DOHH2 (cell line): ENCODE results near the gene EPHB2.

Experiments
- H3F3A ChIP-seq: fragments of 200-600 bp; sonication (generic), shearing (Covaris generic); 2 replicates; pipeline ENCODE4 v1.6.0; 2016; ENCODE audit warnings: antibody characterized with exemption, mild to moderate bottlenecking; ENCODE audit not compliant: control insufficient read depth, insufficient read depth
- H3K27ac ChIP-seq: fragments of 200-600 bp; sonication (generic); 2 replicates; pipeline ENCODE4 v1.5.1; 2014; ENCODE audit warnings: low read depth, mild to moderate bottlenecking, low read length, moderate library complexity
- H3K27me3 ChIP-seq: fragments of 200-600 bp; sonication (generic); 2 replicates; pipeline ENCODE4 v1.6.1; 2014; ENCODE audit warnings: mild to moderate bottlenecking, low read length, mixed read lengths; ENCODE audit not compliant: control insufficient read depth
- H3K36me3 ChIP-seq: fragments of 200-600 bp; sonication (generic); 2 replicates; pipeline ENCODE4 v1.6.1; 2014; ENCODE audit warnings: mild to moderate bottlenecking, low read length, moderate library complexity, mixed read lengths; ENCODE audit not compliant: control insufficient read depth
- H3K4me1 ChIP-seq: fragments of 200-600 bp; sonication (generic); 2 replicates; pipeline ENCODE4 v1.6.1; 2014; ENCODE audit warnings: mild to moderate bottlenecking, low read length, mixed read lengths; ENCODE audit not compliant: control insufficient read depth
- H3K4me2 ChIP-seq: fragments of 200-600 bp; sonication (generic); 2 replicates; pipeline ENCODE4 v1.6.0; 2014; ENCODE audit warnings: mild to moderate bottlenecking, low read length, moderate library complexity
- H3K4me3 ChIP-seq: fragments of 200-600 bp; sonication (generic); 2 replicates; pipeline ENCODE4 v1.5.1; 2014; ENCODE audit warnings: mild to moderate bottlenecking, low read length, mixed read lengths
- H3K79me2 ChIP-seq: fragments of 200-600 bp; sonication (generic); 2 replicates; pipeline ENCODE4 v1.6.1; 2014; ENCODE audit warnings: mild to moderate bottlenecking, low read length, mixed read lengths; ENCODE audit not compliant: control insufficient read depth
- H3K9me2 ChIP-seq: fragments of 200-600 bp; sonication (generic); replicated peaks from 2 replicates; pipeline ENCODE4 v1.6.1; 2014; ENCODE audit warnings: mild to moderate bottlenecking, low read length, mixed read lengths; ENCODE audit not compliant: control insufficient read depth
- H3K9me3 ChIP-seq: fragments of 200-600 bp; sonication (generic); 2 replicates; pipeline ENCODE4 v1.6.1; 2014; ENCODE audit warnings: antibody characterized with exemption, low read length, mixed read lengths; ENCODE audit not compliant: control insufficient read depth, insufficient read depth
- H4K20me1 ChIP-seq: fragments of 200-600 bp; sonication (generic); 2 replicates; pipeline ENCODE4 v1.6.0; 2014; ENCODE audit warnings: low read depth, mild to moderate bottlenecking, antibody characterized with exemption, low read length, moderate library complexity; ENCODE audit not compliant: control insufficient read depth, insufficient read depth
- EZH2phosphoT487 ChIP-seq: fragments of 200-600 bp; sonication (generic); IDR thresholded peaks from 2 replicates; pipeline ENCODE4 v1.6.1; 2017; ENCODE audit warnings: borderline replicate concordance, mild to moderate bottlenecking, antibody characterized with exemption, low read length, moderate library complexity, mixed read lengths
- TF ChIP-seq, protein P1 (sequence below): fragments of 200-600 bp; sonication (generic); IDR thresholded peaks from one replicate; pipeline ENCODE4 v1.5.1; 2014; ENCODE audit warnings: antibody characterized with exemption, mild to moderate bottlenecking, low read depth, low read length; ENCODE audit not compliant: poor library complexity, severe bottlenecking

EPHB2 gene

DNA sequence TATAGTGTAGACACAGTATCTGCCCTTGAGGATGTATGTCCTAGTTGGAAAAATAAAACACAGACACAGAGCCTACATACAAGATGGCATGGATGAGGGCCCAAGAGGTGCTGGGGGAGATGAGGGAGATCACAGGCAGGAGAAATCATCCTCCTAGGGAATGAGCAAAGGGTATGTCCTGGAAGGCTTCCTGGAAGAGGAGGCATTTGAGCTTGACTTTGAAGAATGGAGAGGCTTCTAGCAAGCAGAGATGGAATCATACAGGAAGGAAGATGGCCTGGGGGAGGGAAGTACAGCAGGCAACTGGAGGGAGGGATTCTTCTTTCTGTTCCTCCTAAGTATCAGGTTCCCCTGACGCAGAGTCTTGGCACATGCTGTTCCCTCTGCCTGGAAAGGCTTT lies 158.7 kb downstream of the EPHB2 start:
- no peaks in the 10 kb centered on the region for H4K20me1 ChIP-seq
- H3K4me3 ChIP-seq = no peak overlapping the region
- no peaks in the 10 kb centered on the region for H3K4me1 ChIP-seq
- no peak overlapping the region for H3K4me2 ChIP-seq
- H3K9me3 ChIP-seq = no peaks in the 10 kb centered on the region
- no peaks in the 10 kb centered on the region for H3K79me2 ChIP-seq
- H3F3A ChIP-seq = no peaks in the 10 kb centered on the region
- TF ChIP-seq, protein P1, sequence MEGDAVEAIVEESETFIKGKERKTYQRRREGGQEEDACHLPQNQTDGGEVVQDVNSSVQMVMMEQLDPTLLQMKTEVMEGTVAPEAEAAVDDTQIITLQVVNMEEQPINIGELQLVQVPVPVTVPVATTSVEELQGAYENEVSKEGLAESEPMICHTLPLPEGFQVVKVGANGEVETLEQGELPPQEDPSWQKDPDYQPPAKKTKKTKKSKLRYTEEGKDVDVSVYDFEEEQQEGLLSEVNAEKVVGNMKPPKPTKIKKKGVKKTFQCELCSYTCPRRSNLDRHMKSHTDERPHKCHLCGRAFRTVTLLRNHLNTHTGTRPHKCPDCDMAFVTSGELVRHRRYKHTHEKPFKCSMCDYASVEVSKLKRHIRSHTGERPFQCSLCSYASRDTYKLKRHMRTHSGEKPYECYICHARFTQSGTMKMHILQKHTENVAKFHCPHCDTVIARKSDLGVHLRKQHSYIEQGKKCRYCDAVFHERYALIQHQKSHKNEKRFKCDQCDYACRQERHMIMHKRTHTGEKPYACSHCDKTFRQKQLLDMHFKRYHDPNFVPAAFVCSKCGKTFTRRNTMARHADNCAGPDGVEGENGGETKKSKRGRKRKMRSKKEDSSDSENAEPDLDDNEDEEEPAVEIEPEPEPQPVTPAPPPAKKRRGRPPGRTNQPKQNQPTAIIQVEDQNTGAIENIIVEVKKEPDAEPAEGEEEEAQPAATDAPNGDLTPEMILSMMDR = no peak
- TF ChIP-seq EZH2phosphoT487 = no peak
- no peaks in the 10 kb centered on the region for H3K27me3 ChIP-seq
- no peaks in the 10 kb centered on the region for H3K9me2 ChIP-seq
- no peaks in the 10 kb centered on the region for H3K36me3 ChIP-seq
- no peak overlapping the region for H3K27ac ChIP-seq

DNA sequence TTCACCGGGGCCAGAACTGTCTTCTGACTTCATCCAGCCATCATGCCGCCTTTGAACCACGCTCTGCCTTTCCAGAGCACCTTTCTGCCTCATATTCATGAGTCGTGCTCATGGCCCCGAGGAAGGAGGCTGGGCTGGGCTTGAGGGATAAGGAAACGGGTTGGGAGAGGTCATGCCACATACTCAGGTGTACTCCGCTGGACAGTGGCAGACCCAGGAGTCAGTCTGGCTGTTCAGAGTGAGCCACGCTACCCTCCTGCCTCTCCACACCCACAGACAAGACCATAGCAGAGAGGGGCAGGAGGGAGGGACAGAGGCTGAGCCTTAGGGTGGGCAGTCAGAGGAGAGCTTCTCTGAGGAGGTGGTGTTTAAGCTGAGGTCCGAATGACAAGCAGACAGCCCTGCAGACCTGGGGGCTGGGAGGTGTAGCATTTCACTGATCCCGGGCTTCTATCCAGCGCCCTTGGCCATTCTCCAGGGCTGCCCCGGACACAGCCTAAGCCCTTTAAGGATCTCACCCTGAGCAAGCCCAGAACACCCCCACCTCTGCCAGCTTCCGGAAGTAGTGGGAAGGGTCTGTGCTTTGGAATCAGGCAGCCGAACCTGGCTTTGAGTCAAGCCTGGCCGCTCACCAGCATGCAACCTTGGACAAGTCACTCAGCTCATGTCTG lies 159.7 kb downstream of the EPHB2 start:
- no peaks in the 10 kb centered on the region for H4K20me1 ChIP-seq
- H3K4me1 ChIP-seq = no peaks in the 10 kb centered on the region
- H3K9me2 ChIP-seq = no peaks in the 10 kb centered on the region
- H3K9me3 ChIP-seq = no peaks in the 10 kb centered on the region
- no peaks in the 10 kb centered on the region for H3K27me3 ChIP-seq
- no peaks in the 10 kb centered on the region for H3K36me3 ChIP-seq
- no peaks in the 10 kb centered on the region for H3F3A ChIP-seq
- H3K27ac ChIP-seq = no peak overlapping the region
- no peak overlapping the region for H3K4me2 ChIP-seq
- H3K4me3 ChIP-seq = no peak overlapping the region
- TF ChIP-seq EZH2phosphoT487 = no peak
- H3K79me2 ChIP-seq = no peaks in the 10 kb centered on the region

DNA sequence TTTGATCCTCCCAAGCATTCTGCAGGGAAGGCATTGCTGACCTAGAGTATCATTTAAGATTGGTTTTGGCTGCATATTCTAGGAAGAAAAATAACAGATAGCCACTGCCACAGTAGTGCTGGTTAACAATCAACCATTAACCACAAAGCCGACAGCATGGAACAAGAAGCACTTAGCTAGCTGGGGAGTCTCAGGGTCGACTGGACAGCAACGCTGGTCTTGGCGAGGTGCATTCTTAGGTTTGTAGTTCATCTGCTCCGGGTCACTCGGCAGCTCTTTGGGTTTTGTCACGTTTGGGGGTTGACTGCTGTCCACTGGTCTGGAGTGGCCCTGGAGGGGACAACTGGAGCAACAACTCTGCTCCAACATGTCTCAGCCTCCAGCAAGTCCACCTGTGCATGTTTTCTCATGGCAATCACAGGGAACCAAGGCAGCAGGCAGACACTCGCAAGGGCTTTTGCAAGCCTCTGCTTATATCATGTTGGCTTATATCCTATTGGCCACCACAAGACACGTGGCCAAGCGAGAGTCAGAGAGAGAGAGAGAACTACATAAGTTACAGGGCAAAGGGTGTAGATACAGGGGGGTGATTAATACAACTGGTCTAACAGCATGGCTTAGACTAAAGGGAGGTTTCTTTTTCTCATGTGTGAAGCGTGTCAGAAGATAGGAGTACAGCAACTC lies 162.5 kb downstream of the EPHB2 start:
- no peaks in the 10 kb centered on the region for H3K27me3 ChIP-seq
- 0 out of 2 replicates have a peak, but pooled peaks cover under 1% of the 10 kb centered on the region for H4K20me1 ChIP-seq
- H3K79me2 ChIP-seq = no peaks in the 10 kb centered on the region
- H3K4me2 ChIP-seq = no peak overlapping the region
- H3K36me3 ChIP-seq = no peaks in the 10 kb centered on the region
- no peaks in the 10 kb centered on the region for H3K9me2 ChIP-seq
- H3F3A ChIP-seq = no peaks in the 10 kb centered on the region
- H3K27ac ChIP-seq = no peak overlapping the region
- H3K4me3 ChIP-seq = no peak overlapping the region
- no peaks in the 10 kb centered on the region for H3K9me3 ChIP-seq
- H3K4me1 ChIP-seq = no peaks in the 10 kb centered on the region
- TF ChIP-seq, protein P1 = no peak
- no peak for TF ChIP-seq EZH2phosphoT487

DNA sequence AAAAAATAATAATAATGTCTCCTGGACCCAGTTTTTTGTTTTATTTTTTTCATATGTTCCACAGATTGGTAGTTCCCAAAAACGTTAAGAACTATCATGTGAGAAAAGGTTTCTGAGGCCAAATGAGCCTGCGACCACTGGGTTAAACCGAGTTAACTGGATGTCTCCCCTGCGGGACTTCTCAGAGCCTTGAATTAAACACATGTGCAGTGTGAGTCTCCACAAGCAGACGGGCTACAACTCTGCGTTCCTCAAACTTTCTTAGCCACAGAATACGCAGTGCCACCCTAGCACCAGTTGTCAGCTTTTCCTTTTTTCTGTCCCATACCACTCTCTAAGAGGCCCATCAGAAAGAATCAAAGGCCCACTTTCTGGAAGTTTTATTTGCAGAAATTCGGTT lies 164.1 kb downstream of the EPHB2 start:
- H3K9me3 ChIP-seq = no peaks in the 10 kb centered on the region
- 0 out of 2 replicates have a peak, but pooled peaks cover 5% of the 10 kb centered on the region for H4K20me1 ChIP-seq
- no peaks in the 10 kb centered on the region for H3F3A ChIP-seq
- no peaks in the 10 kb centered on the region for H3K9me2 ChIP-seq
- no peaks in the 10 kb centered on the region for H3K4me1 ChIP-seq
- H3K4me2 ChIP-seq = no peak overlapping the region
- TF ChIP-seq, protein P1 = no peak
- no peak for TF ChIP-seq EZH2phosphoT487
- no peak overlapping the region for H3K27ac ChIP-seq
- no peaks in the 10 kb centered on the region for H3K27me3 ChIP-seq
- H3K79me2 ChIP-seq = no peaks in the 10 kb centered on the region
- H3K36me3 ChIP-seq = no peaks in the 10 kb centered on the region
- H3K4me3 ChIP-seq = no peak overlapping the region
